NOMO-1 treated with dmso at 0.1 percent for 144 hours (cell line): ENCODE data around the gene PTPN23.

ENCODE experiments used
- DNase-seq: peaks from one replicate; lab custom pipeline; 2025; ENCODE audit not compliant: unreplicated experiment; lab: John Stamatoyannopoulos, UW

Gene PTPN23

GRCh38 chr3:47419083-47420043 lies 38.5 kb downstream of the PTPN23 start:
- DNase-seq: no peak

- no peak for DNase-seq
Measured at GRCh38 chr3:47420044-47420430, 39.2 kb downstream of the PTPN23 start.

GRCh38 chr3:47420511-47421484 lies 40.0 kb downstream of the PTPN23 start:
- peak; percentile 72 for DNase-seq

GRCh38 chr3:47421741-47422649 lies 41.2 kb downstream of the PTPN23 start:
- DNase-seq: no peak

DNA sequence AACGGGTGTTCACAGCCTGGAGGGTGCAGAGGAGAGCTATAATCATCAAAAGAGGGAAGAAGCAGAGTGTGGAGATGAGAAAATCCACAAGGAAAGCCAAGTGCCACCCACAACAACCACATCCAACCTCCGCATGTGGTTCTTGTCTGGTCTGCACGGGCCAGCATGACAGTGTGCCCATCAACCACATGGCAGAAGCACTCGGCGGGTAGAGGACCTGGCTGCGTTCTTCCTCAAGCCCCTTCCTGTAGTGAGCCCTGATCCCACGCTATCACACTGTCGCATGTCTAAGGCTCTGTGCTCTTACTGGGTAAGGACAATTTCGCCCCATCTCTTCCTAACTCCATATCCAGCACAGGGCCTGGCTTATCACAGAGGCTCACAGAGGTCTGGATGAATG lies 41.9 kb downstream of the PTPN23 start:
- DNase-seq: no peak

DNA sequence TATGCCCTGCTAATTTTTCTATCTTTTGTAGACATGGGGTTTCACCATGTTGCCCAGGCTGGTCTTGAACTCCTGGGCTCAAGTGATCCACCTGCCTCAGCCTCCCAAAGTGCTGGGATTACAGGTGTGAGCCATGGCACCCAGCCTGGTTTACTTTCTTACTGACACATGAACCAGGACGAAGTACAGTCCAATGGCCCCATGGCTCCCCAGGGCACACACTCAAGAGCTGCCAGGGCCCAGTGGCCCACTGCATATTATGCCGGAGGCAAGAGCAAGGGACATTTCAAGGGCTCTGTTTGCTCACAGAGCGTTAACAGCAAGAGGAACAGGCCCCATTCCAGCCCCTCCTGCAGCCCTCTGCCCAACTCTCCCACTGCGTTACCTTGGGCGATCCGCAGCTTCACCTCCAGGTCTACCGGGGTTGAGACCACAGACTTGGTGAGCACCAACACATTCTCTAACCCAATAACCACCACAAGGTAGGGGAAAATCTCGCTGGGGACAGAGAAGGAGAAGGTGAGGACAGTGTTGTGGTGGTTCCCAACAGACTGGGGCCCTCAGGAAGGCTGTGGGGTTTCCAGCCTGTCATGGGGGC lies 42.8 kb downstream of the PTPN23 start:
- DNase-seq: no peak

GRCh38 chr3:47424434-47425382 lies 43.9 kb downstream of the PTPN23 start:
- no peak for DNase-seq

- DNase-seq: no peak
Measured at GRCh38 chr3:47425383-47425778, 44.6 kb downstream of the PTPN23 start.

DNA sequence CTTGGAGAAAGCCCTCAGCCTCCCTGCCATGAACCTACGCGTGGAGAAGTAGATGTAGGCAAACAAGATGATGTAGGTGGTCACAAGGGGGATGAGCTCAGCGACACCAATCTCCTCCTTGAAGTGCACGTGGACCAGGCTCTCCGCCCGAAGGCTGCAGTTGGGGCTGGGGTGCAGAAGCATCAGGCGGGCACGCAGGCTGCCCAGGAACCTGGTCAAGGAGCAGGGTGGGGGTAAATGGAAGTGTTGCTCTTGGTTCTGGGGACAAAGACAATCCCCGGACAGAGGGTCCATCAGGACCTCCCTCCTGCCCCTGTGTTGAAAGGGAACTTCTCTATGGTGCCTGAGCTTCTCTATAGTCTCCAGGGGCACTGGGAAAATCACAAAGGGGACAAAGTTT lies 45.1 kb downstream of the PTPN23 start:
- DNase-seq: no peak

DNA sequence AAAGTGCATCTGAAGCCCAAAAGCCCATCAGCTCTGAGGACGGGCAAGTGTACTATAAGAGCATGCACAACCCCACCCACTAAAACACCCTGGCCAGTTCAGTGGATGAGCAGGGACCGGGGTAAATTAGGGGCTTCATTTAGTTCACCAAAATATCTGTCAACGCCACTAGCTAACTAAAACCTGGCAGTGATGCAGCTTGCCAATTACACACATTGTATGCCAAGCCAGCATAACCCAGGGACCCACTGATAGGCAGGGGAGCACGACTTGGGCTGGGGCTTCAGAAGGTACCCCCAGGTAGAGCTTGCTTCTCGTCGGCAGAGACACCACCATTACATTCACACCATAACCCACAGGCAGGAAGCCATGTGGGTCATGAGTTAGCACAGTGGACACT lies 47.0 kb downstream of the PTPN23 start:
- DNase-seq: no peak

DNA sequence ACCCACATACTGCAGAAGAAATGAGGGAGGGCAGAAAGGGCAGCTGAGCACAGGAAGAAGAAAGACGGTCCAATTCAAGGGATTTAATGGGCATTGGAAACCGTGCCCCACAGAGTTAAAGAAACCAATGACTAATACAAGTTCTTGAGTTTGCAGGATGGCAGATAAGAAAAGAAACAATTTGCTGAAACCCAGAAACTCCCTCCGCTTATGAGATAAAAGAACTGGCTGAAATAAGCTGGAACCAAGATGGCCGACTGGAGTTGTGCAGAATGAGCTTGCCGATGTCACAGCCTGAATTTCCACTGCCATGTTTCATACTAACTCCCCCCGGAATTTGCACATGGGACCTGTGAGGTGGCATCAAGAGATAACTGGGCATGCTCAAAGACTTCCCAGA lies 47.8 kb downstream of the PTPN23 start:
- DNase-seq: no peak

DNA sequence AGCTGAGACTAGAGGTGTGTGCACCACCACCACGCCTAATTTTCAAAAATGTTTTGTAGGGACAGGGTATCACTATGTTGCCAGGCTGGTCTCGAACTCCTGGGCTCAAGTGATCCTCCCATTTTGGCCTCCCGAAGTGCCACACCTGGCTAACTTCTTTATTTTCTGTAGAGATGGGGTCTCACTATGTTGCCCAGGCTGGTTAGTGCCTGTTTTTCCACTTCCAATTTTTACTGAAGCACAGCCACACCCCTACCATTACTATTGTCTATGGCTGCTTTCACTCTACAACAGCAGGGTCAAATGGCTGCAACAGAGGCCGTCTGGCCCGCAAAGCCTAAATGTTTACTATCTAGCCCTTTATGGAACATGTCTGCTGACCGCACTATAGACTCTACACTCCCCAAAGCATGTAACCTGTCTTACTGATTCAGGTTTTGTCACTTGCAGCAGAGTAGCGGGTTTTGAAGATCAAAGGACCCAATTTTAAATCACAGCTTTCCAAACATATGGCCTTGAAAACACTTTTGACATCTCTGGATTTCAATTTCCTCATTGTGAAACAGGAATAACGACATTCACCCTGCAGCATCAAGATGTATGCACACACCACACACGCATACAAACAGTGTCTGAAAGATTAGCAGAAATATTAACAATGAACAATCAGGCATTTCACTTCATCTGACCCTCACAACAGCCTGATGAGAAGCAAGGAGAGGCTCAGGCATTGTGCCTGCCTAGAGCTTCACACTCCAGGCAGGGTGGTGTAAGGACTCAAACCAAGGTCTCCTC lies 48.9 kb downstream of the PTPN23 start:
- no peak for DNase-seq

GRCh38 chr3:47430606-47431005 lies 49.8 kb downstream of the PTPN23 start:
- DNase-seq: no peak

- DNase-seq: no peak
Measured at GRCh38 chr3:47431225-47431624, 50.4 kb downstream of the PTPN23 start.

DNA sequence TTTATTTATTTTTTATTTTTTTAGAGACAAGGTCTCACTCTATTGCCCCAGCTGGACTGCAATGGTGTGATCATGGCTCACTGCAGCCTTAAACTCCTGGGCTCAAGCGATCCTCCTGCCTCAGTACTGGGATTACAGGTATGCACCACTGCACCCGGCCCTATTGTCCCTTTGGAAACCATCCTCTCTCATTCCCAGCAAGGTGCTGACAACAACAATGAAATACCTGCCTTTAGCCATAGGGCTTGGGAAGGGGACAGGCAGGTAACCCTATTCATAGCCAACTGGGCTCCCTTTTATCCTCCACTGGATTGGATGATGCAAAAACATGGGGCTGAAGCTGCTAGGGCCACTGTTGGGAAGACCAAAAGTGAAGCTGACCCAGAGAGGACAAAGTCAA lies 51.9 kb downstream of the PTPN23 start:
- DNase-seq: no peak

- no peak for DNase-seq
Measured at GRCh38 chr3:47433796-47434195, 53.0 kb downstream of the PTPN23 start.

- DNase-seq: no peak
Measured at GRCh38 chr3:47434849-47435248, 54.0 kb downstream of the PTPN23 start.

- DNase-seq: no peak
Measured at GRCh38 chr3:47436180-47436579, 55.4 kb downstream of the PTPN23 start.
